GM10248 (cell line): ENCODE measurements around the gene CACNA2D1.

ENCODE experiments used
- CTCF ChIA-PET: fragments of 300-600 bp; sonication (Branson Sonifier 250); formaldehyde crosslinking; extraction: SDS; loops from one replicate; lab custom pipeline; 2021; ENCODE audit warnings: antibody characterized with exemption; lab: Yijun Ruan, JAX
- POLR2A ChIA-PET: fragments of 350-650 bp; sonication (Branson Sonifier 250); formaldehyde crosslinking; extraction: SDS; loops from one replicate; lab custom pipeline; 2020; ENCODE audit warnings: antibody characterized with exemption; lab: Yijun Ruan, JAX
- DNase-seq: peaks from one replicate; pipeline ENCODE4 v3.0.0; 2012; ENCODE audit errors: extremely low spot score
- TF ChIP-seq, protein P1 (sequence below): IDR thresholded peaks from 2 replicates; pipeline ENCODE4 v1.5.1; 2012; ENCODE audit warnings: mild to moderate bottlenecking, low read depth; ENCODE audit errors: extremely low read depth, missing control alignments, control extremely low read depth

Gene CACNA2D1

DNA sequence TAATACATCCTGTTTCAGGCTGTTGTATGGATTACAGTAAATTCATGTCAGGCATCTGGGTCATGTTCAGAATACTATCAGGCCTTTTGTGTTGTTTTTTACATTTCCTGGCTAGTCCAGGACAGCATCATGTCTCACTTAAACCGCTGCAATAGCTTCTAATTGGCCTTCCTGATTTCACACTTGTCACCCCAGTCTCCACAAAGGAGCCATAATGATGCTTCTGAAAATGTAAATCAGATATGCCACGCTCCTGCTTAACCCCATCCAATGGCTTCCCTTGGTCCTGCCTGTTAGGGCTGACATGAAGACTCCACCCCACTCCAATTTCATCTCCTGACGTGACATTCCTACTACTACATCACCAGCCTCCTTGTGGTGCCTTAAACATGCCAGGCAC, 220.0 kb downstream of the CACNA2D1 start:
- TF ChIP-seq, protein P1, sequence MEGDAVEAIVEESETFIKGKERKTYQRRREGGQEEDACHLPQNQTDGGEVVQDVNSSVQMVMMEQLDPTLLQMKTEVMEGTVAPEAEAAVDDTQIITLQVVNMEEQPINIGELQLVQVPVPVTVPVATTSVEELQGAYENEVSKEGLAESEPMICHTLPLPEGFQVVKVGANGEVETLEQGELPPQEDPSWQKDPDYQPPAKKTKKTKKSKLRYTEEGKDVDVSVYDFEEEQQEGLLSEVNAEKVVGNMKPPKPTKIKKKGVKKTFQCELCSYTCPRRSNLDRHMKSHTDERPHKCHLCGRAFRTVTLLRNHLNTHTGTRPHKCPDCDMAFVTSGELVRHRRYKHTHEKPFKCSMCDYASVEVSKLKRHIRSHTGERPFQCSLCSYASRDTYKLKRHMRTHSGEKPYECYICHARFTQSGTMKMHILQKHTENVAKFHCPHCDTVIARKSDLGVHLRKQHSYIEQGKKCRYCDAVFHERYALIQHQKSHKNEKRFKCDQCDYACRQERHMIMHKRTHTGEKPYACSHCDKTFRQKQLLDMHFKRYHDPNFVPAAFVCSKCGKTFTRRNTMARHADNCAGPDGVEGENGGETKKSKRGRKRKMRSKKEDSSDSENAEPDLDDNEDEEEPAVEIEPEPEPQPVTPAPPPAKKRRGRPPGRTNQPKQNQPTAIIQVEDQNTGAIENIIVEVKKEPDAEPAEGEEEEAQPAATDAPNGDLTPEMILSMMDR, result no peak
- DNase-seq, result no peak
- CTCF ChIA-PET, result interaction anchor here (1.1 to 1.5 kb wide), 2 partner anchors 10 to 381 kb away, joined by 3 to 5 read pairs; no protein-coding TSS in a partner anchor
- POLR2A ChIA-PET, result no interaction called here

DNA sequence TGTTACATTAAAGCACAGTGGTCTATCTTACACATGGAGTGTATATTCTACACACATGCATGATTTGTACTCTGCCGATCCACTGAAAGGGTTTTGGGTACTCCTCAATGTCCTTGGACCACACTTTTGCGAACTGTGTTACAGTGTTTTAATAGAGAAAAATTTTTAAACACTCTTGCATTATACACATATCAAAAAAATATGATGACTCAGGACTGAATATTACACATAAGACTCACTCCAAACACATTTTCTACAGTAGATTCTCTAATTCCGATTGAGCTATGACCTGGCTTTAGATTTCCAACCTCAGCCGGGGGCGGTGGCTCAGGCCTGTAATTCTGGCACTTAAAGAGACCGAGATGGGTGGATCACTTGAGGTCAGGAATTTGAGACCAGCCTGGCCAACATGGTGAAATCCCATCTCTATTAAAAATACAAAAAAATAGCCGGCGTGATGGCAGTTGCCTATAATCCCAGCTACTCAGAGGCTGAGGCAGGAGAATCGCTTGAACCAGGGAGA, 222.4 kb downstream of the CACNA2D1 start:
- DNase-seq, result no peak
- TF ChIP-seq, protein P1, result no peak
- CTCF ChIA-PET, result interaction anchor here (1.4 kb wide), 1 partner anchor 11 kb away, joined by 3 read pairs; no protein-coding TSS in a partner anchor
- POLR2A ChIA-PET, result no interaction called here

DNA sequence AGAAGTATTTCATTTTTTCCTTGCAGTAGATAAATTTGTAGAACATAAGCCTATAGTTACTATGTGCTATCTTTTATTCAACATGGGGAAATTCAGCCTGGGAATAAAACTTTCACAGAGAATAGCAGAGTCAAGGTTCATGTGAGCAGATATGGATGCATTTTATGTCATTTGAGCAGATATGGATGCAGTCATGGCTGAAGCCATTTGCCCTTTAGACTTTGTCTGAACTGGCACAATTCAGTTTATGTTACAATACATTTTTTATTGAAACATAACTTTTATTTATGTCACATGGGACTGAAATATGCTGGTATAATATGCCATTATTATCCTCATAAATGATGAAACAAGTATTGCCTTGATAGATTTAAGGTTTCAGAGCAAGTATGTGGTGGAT, 231.1 kb downstream of the CACNA2D1 start:
- ChIA-PET CTCF (no interaction called here), POLR2A (no interaction called here)
- TF ChIP-seq, protein P1, result no peak
- no peak for DNase-seq

DNA sequence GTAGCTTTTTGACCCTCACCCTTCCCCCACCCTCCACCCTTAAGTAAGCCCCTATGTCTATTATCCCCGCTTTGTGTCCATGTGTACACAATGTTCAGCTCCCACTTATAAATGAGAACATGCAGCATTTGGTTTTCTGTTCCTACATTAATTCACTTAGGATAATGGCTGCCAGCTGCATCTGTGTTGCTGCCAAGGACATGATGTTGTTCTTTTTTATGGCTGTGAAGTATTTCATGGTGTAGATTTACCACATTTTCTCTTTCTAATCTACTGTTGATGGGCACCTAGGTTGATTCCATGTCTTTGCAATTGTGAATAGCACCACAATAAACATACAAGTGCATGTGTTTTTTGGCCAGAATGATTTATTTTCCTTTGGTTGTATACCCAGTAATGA, 232.2 kb downstream of the CACNA2D1 start:
- TF ChIP-seq, protein P1, result no peak
- ChIA-PET POLR2A (no interaction called here), CTCF (interaction anchor here (1.3 kb wide), 1 partner anchor 23 kb away, joined by 3 read pairs; no protein-coding TSS in a partner anchor)
- no peak for DNase-seq

DNA sequence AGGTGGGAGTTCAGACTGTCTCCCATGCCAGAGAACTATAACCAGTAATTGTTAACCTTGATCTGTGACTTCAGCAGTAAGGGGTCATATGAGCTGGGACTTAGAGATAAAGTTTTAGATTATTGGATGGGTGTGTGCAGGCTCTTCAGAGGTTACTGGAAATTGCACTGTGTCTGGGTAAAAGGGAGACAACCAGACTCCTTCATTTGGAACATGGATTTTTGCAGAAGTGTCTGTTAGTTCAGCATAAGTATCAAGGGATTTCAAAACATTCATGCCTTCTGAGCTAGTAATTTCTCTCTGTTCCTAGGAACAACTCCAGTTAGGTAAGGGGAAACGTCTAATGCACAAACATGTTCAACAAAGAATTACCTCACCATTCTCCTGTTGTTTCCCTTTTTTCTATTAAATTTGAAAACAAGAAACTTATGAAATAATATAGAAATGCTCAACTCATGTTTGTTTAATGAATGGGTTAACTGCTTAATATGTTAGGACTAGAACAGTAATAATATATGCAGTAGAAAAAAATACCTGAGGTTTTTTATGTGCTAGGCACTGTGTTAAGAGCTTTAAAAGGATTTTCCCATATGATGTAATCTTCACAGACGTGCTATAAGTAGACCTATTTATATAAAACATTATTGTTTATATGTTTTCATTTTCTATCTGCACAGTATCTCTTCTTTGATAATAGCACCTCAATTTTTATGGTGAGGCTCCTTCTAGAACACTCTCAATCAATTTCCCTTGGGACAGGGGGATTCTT, 233.0 kb downstream of the CACNA2D1 start:
- ChIA-PET CTCF (interaction anchor here (1.1 to 1.3 kb wide), 3 partner anchors 10 to 24 kb away, joined by 3 to 4 read pairs (median 3); no protein-coding TSS in a partner anchor), POLR2A (no interaction called here)
- TF ChIP-seq, protein P1, result no peak
- DNase-seq, result no peak

DNA sequence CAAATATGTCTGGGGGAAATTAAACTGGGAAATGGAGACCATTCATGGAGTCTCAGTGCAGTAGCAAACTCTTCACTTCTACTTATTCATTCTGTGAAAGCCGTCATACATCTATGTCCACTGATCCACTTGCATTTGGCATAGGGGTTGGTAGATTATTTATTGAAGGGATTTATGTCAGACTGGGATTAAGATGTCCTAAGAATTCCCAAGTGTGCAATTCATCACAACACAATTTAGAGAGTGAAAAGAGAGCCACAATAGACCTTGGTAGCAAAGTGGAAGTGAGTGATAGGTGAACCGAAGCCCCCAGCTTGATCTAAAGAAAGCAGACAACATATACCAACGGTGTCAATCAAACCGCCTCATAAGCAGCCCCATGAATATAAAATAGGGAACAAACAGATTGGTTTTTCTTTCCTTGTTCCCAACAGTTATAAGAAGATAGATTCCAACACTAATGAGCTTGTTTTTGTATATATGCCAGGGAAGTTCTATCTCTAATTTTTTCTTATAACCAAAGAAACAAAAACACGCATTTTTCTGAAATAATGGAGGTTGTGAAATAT, 234.3 kb downstream of the CACNA2D1 start:
- no peak for DNase-seq
- TF ChIP-seq, protein P1, result no peak
- POLR2A ChIA-PET, result interaction anchor here (0.8 kb wide), 1 partner anchor 844 kb away, joined by 3 read pairs; no protein-coding TSS in a partner anchor
- CTCF ChIA-PET, result interaction anchor here (0.9 kb wide), 1 partner anchor 11 kb away, joined by 3 read pairs; no protein-coding TSS in a partner anchor
